Endothelial cell of umbilical vein (primary cell): ENCODE data around the gene KMT2C. TPM values are rescaled to one million over a fixed set of nuclear protein-coding genes. Genes with fewer than 3 reads are reported as not detected.

Source experiments
- BruUV-seq: library from RNA; stranded (reverse); fragments of 400-500 nt; replicated peaks from 2 replicates; lab custom pipeline; 2021; lab: Mats Ljungman, UMichigan
- CTCF ChIA-PET: fragments of 300-600, 350-600 bp; sonication (Branson Sonifier 250); formaldehyde crosslinking; loops from one replicate; lab custom pipeline; 2021; ENCODE audit warnings: antibody characterized with exemption, inconsistent platforms; lab: Charles Lee
- POLR2A ChIA-PET: fragments of 300-600, 350-600 bp; sonication (Branson Sonifier 250); formaldehyde crosslinking; loops from one replicate; lab custom pipeline; 2021; ENCODE audit warnings: antibody characterized with exemption, inconsistent platforms; lab: Charles Lee
- DNase-seq: peaks from one replicate; pipeline ENCODE4 v3.0.0-alpha.2; 2011; ENCODE audit warnings: low read depth, low spot score
- FAIRE-seq: peaks from 2 replicates; lab custom pipeline; 2011; peaks lifted over from hg19 to GRCh38; lab: Jason Lieb, UNC
- H2AFZ ChIP-seq: 2 replicates; pipeline ENCODE4 v1.6.0; 2012; ENCODE audit warnings: low read depth, low read length, control low read depth, inconsistent platforms
- H3K27ac ChIP-seq: 2 replicates; pipeline ENCODE4 v1.5.1; 2011; ENCODE audit warnings: low read depth, mild to moderate bottlenecking, control low read depth, low read length, moderate library complexity; ENCODE audit not compliant: insufficient read depth
- H3K27me3 ChIP-seq, 2 experiments: 2 replicates each; pipeline versions ENCODE4 v1.6.0 to v1.6.1; 2011; ENCODE audit warnings: low read length in 2 of 2, mixed read lengths in 1 of 2; ENCODE audit not compliant: control insufficient read depth in 2 of 2, insufficient read depth in 2 of 2
- H3K36me3 ChIP-seq, 2 experiments: 2 replicates in 1 of 2; 3 replicates in 1 of 2; pipeline ENCODE4 v1.5.1; 2011; ENCODE audit warnings: low read length in 2 of 2, mild to moderate bottlenecking in 1 of 2, moderate library complexity in 1 of 2; ENCODE audit not compliant: control insufficient read depth in 2 of 2, insufficient read depth in 2 of 2; ENCODE audit errors: extremely low read depth in 1 of 2
- H3K4me1 ChIP-seq: 3 replicates; pipeline ENCODE4 v1.5.1; 2011; ENCODE audit warnings: mild to moderate bottlenecking, low read length; ENCODE audit not compliant: control insufficient read depth, insufficient read depth; ENCODE audit errors: extremely low read depth
- H3K4me2 ChIP-seq: 2 replicates; pipeline ENCODE4 v1.6.1; 2011; ENCODE audit warnings: low read length, control low read depth, mixed read lengths; ENCODE audit not compliant: insufficient read depth
- H3K4me3 ChIP-seq, 3 experiments: fragments of 200-600 bp in 1 of 3; sonication (generic), shearing (Covaris generic) in 1 of 3; replicated peaks in 1 of 3; 2 replicates each; pipeline ENCODE4 v1.5.1; 2011 to 2016; ENCODE audit warnings: control low read depth in 3 of 3, low read length in 3 of 3, mild to moderate bottlenecking in 2 of 3, inconsistent platforms in 1 of 3, low read depth in 1 of 3, moderate library complexity in 1 of 3; ENCODE audit not compliant: insufficient read depth in 1 of 3
- H3K79me2 ChIP-seq: 2 replicates; pipeline ENCODE4 v1.6.0; 2012; ENCODE audit warnings: low read length, inconsistent platforms; ENCODE audit not compliant: control insufficient read depth, insufficient read depth
- H3K9ac ChIP-seq: replicated peaks from 2 replicates; pipeline ENCODE3; 2011; ENCODE audit warnings: low read length, control low read depth; ENCODE audit not compliant: insufficient read depth; ENCODE audit errors: extremely low read depth
- H3K9me1 ChIP-seq: replicated peaks from 3 replicates; pipeline ENCODE4 v1.6.0; 2011; ENCODE audit warnings: mild to moderate bottlenecking, low read length; ENCODE audit not compliant: control insufficient read depth, insufficient read depth; ENCODE audit errors: extremely low read depth
- H3K9me3 ChIP-seq: replicated peaks from 2 replicates; pipeline ENCODE4 v1.5.1; 2012; ENCODE audit warnings: low read length, inconsistent platforms; ENCODE audit not compliant: control insufficient read depth, insufficient read depth
- H4K20me1 ChIP-seq: replicated peaks from 2 replicates; pipeline ENCODE3; 2011; ENCODE audit warnings: mild to moderate bottlenecking, low read length; ENCODE audit not compliant: control insufficient read depth, insufficient read depth; ENCODE audit errors: extremely low read depth
- EZH2 ChIP-seq: IDR thresholded peaks from 2 replicates; pipeline ENCODE4 v1.6.1; 2012; ENCODE audit warnings: borderline replicate concordance, low read depth, mild to moderate bottlenecking, moderate library complexity, low read length, inconsistent platforms; ENCODE audit not compliant: severe bottlenecking
- FOS ChIP-seq: IDR thresholded peaks from 2 replicates; pipeline ENCODE4 v1.6.1; 2011; ENCODE audit warnings: mild to moderate bottlenecking, low read length, moderate library complexity, borderline replicate concordance; ENCODE audit not compliant: insufficient read depth
- GATA2 ChIP-seq: IDR thresholded peaks from 2 replicates; pipeline ENCODE4 v1.7.0; 2011; ENCODE audit warnings: low read depth, mild to moderate bottlenecking, moderate library complexity, mixed read lengths, low read length; ENCODE audit not compliant: insufficient read length, insufficient read depth
- JUN ChIP-seq: IDR thresholded peaks from 2 replicates; pipeline ENCODE4 v1.6.1; 2011; ENCODE audit warnings: borderline replicate concordance, low read depth; ENCODE audit not compliant: insufficient read length, insufficient read depth
- MYC ChIP-seq: IDR thresholded peaks from one replicate; pipeline ENCODE4 v1.6.1; 2011; ENCODE audit warnings: mild to moderate bottlenecking, low read depth, low read length
- POLR2A ChIP-seq: IDR thresholded peaks from 2 replicates; pipeline ENCODE4 v1.6.1; 2012; ENCODE audit warnings: low read depth, mild to moderate bottlenecking, control low read depth, low read length
- POLR2AphosphoS5 ChIP-seq: IDR thresholded peaks from 2 replicates; pipeline ENCODE4 v1.6.1; 2012; ENCODE audit warnings: low read depth, mild to moderate bottlenecking, control low read depth, low read length, moderate library complexity; ENCODE audit not compliant: insufficient read depth
- dilution Hi-C: fragments of 300-500 bp; cut with MboI; formaldehyde crosslinking; loops from one replicate; pipeline ENCODE4 v1.15.0; 2019; ENCODE audit warnings: low sequenced_read_pairs; ENCODE audit not compliant: extremely low pct_ligation_motif_present
- intact Hi-C: fragments of 100-400 bp; cut with micrococcal nuclease; formaldehyde crosslinking; loops from one replicate; pipeline ENCODE4 v1.10.0; 2022
- polyA plus RNA-seq, 4 experiments: library from polyadenylated mRNA; depleted of rRNA in 3 of 4; stranded (reverse) in 3 of 4; unstranded in 1 of 4; fragments of >200 nt; gene quantifications; 2 replicates each; pipeline versions ENCODE4 v1.2.1 to v1.2.3, GENCODE V29; 2011 to 2012; ENCODE audit warnings: missing spikeins in 1 of 4
- total RNA-seq: library from RNA; stranded (reverse); gene quantifications from 2 replicates; pipeline ENCODE4 v1.2.3, GENCODE V29; 2021
- TF ChIP-seq, protein P1 (sequence below): IDR thresholded peaks from 2 replicates; pipeline ENCODE4 v1.6.1; 2011; ENCODE audit not compliant: insufficient read depth, insufficient read length
- TF ChIP-seq, protein P2 (sequence below), 2 donors: IDR thresholded peaks; 1 replicate in 1 of 2; 2 replicates in 1 of 2; pipeline ENCODE4 v1.5.1; 2011; ENCODE audit warnings: low read length in 2 of 2, mild to moderate bottlenecking in 2 of 2, moderate library complexity in 2 of 2, control low read depth in 1 of 2, inconsistent platforms in 1 of 2, low read depth in 1 of 2; ENCODE audit not compliant: insufficient read depth in 1 of 2; ENCODE audit errors: extremely low read depth in 1 of 2

The KMT2C gene
- total and polyA plus RNA-seq, 2 donors (not counting 3 experiments of a cell fraction or from before 2014, with no cell fraction given) = 8.0 to 53.7 TPM

- intact Hi-C loops = loop anchor here (1.0 kb wide), 3 partner anchors 27 to 213 kb away; partner anchors contain the start of genes KMT2C and XRCC2
- Histone ChIP-seq H3K79me2 (no peaks in the 10 kb centered on the region), H3K9ac (peak overlapping the region; percentile 82), H3K36me3 (no peaks in the 10 kb centered on the region), H3K4me3 (peak overlapping the region; percentile 82 to 96 (median 93)), H4K20me1 (no peaks in the 10 kb centered on the region), H3K9me3 (no peaks in the 10 kb centered on the region), H3K4me1 (peaks cover 12% of the 10 kb centered on the region), H3K9me1 (no peaks in the 10 kb centered on the region), H2AFZ (peak overlapping the region; percentile 99), H3K4me2 (peak overlapping the region; percentile 92), H3K27ac (peak overlapping the region; percentile 58), H3K27me3 (no peaks in the 10 kb centered on the region)
- ChIA-PET CTCF (interaction anchor here (1.3 to 1.7 kb wide), 5 partner anchors 11 to 244 kb away, joined by 3 to 4 read pairs (median 3); no protein-coding TSS in a partner anchor), POLR2A (no interaction called here)
- dilution Hi-C loops = no loop called here
- DNase-seq (no peak), FAIRE-seq (peak; percentile 56)
- BruUV-seq = TSS peak; percentile 58
- TF ChIP-seq POLR2AphosphoS5 (peak; percentile 35), GATA2 (no peak)
Observed at GRCh38 chr7:152462995-152463708, 27.3 kb upstream of the KMT2C start.

- Histone ChIP-seq H3K79me2 (no peaks in the 10 kb centered on the region), H3K9me3 (no peaks in the 10 kb centered on the region), H4K20me1 (no peaks in the 10 kb centered on the region), H3K27ac (no peak overlapping the region), H2AFZ (no peak overlapping the region), H3K36me3 (no peaks in the 10 kb centered on the region), H3K9me1 (no peaks in the 10 kb centered on the region), H3K4me2 (no peak overlapping the region), H3K27me3 (no peaks in the 10 kb centered on the region), H3K4me1 (peaks cover 7% of the 10 kb centered on the region), H3K4me3 (no peak overlapping the region), H3K9ac (no peak overlapping the region)
- intact Hi-C loops = no loop called here
- ChIA-PET POLR2A (no interaction called here), CTCF (interaction anchor here (0.7 kb wide), 1 partner anchor 247 kb away, joined by 3 read pairs; no protein-coding TSS in a partner anchor)
- no TSS peak for BruUV-seq
- dilution Hi-C loops = no loop called here
- FAIRE-seq (no peak), DNase-seq (no peak)
- TF ChIP-seq, protein P1, sequence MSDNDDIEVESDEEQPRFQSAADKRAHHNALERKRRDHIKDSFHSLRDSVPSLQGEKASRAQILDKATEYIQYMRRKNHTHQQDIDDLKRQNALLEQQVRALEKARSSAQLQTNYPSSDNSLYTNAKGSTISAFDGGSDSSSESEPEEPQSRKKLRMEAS = no peak
- TF ChIP-seq FOS = no peak
- no peak for TF ChIP-seq GATA2
- no peak for TF ChIP-seq POLR2A
- TF ChIP-seq JUN = no peak
- TF ChIP-seq, protein P2, sequence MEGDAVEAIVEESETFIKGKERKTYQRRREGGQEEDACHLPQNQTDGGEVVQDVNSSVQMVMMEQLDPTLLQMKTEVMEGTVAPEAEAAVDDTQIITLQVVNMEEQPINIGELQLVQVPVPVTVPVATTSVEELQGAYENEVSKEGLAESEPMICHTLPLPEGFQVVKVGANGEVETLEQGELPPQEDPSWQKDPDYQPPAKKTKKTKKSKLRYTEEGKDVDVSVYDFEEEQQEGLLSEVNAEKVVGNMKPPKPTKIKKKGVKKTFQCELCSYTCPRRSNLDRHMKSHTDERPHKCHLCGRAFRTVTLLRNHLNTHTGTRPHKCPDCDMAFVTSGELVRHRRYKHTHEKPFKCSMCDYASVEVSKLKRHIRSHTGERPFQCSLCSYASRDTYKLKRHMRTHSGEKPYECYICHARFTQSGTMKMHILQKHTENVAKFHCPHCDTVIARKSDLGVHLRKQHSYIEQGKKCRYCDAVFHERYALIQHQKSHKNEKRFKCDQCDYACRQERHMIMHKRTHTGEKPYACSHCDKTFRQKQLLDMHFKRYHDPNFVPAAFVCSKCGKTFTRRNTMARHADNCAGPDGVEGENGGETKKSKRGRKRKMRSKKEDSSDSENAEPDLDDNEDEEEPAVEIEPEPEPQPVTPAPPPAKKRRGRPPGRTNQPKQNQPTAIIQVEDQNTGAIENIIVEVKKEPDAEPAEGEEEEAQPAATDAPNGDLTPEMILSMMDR (IDR thresholded peaks at IDR 0.05; ENCODE audit: extremely low read depth in 1 of 2, insufficient read depth in 1 of 2, low read depth in 1 of 2, low read length in 2 of 2) = no peak
- no peak for TF ChIP-seq MYC
- TF ChIP-seq EZH2 = no peak
- no peak for TF ChIP-seq POLR2AphosphoS5
Observed at GRCh38 chr7:152459724-152460251, 24.0 kb upstream of the KMT2C start.
